ENCODE measurements around the gene AFAP1. TPM values are rescaled to one million over a fixed set of nuclear protein-coding genes. Genes with fewer than 3 reads are reported as not detected.

Gene AFAP1
- total RNA-seq, 1 donor from 2014 or later = 84.9 TPM

DNA sequence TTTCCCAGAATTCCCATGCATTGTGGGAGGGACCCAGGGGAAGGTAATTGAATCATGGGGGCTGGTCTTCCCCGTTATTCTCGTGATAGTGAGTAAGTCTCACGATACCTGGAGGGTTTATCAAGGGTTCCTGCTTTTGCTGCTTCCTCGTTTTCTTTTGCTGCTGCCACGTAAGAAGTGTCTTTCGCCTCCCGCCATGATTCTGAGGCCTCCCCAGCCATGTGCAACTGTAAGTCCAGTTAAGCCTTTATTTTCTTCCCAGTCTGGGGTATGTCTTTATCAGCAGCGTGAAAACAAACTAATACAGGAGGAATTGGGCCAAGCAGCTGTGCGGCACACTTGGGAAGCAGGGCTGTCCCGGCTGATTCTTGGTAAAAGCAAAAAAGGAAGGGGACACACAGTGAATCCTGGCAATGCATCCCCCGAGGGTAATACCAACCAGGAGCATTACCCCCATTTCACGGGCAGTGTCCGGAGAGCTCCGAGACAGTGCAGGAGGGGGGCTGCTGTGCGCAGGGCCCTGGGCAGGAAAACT is 185.7 kb downstream of the AFAP1 start:
- no peak overlapping the region for H3K4me3 ChIP-seq
- H3K27me3 ChIP-seq = no peaks in the 10 kb centered on the region
- H3K36me3 ChIP-seq = peaks cover 0 to 2% of the 10 kb centered on the region in 2 donors
- TF ChIP-seq, protein P1, sequence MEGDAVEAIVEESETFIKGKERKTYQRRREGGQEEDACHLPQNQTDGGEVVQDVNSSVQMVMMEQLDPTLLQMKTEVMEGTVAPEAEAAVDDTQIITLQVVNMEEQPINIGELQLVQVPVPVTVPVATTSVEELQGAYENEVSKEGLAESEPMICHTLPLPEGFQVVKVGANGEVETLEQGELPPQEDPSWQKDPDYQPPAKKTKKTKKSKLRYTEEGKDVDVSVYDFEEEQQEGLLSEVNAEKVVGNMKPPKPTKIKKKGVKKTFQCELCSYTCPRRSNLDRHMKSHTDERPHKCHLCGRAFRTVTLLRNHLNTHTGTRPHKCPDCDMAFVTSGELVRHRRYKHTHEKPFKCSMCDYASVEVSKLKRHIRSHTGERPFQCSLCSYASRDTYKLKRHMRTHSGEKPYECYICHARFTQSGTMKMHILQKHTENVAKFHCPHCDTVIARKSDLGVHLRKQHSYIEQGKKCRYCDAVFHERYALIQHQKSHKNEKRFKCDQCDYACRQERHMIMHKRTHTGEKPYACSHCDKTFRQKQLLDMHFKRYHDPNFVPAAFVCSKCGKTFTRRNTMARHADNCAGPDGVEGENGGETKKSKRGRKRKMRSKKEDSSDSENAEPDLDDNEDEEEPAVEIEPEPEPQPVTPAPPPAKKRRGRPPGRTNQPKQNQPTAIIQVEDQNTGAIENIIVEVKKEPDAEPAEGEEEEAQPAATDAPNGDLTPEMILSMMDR (IDR thresholded peaks at IDR 0.05) = no peak
- H3K9me3 ChIP-seq = no peaks in the 10 kb centered on the region
- no peak overlapping the region for H3K27ac ChIP-seq
- no peak for DNase-seq (ENCODE audit: low spot score in 2 of 2)
- intact Hi-C loops (cut with DNase I) = no loop called here
- H3K4me1 ChIP-seq = no peaks in the 10 kb centered on the region

GRCh38 chr4:7753271-7753670 is 186.4 kb downstream of the AFAP1 start:
- no peak for DNase-seq (ENCODE audit: low spot score in 2 of 2)
- TF ChIP-seq, protein P1 (IDR thresholded peaks at IDR 0.05) = no peak
- H3K4me1 ChIP-seq = no peaks in the 10 kb centered on the region
- no peak overlapping the region for H3K27ac ChIP-seq
- no peaks in the 10 kb centered on the region for H3K9me3 ChIP-seq
- peaks cover 0 to 2% of the 10 kb centered on the region in 2 donors for H3K36me3 ChIP-seq
- intact Hi-C loops (cut with DNase I) = no loop called here
- H3K27me3 ChIP-seq = no peaks in the 10 kb centered on the region
- no peak overlapping the region for H3K4me3 ChIP-seq

- Histone ChIP-seq H3K27me3 (no peaks in the 10 kb centered on the region), H3K27ac (no peak overlapping the region), H3K36me3 (peaks cover 0 to 2% of the 10 kb centered on the region in 2 donors), H3K9me3 (no peaks in the 10 kb centered on the region), H3K4me3 (no peak overlapping the region), H3K4me1 (no peaks in the 10 kb centered on the region)
- TF ChIP-seq, protein P1 (IDR thresholded peaks at IDR 0.05) = no peak
- intact Hi-C loops (cut with DNase I) = no loop called here
- DNase-seq (ENCODE audit: low spot score in 2 of 2) = no peak
Measured at GRCh38 chr4:7752649-7753048, 187.0 kb downstream of the AFAP1 start.

DNA sequence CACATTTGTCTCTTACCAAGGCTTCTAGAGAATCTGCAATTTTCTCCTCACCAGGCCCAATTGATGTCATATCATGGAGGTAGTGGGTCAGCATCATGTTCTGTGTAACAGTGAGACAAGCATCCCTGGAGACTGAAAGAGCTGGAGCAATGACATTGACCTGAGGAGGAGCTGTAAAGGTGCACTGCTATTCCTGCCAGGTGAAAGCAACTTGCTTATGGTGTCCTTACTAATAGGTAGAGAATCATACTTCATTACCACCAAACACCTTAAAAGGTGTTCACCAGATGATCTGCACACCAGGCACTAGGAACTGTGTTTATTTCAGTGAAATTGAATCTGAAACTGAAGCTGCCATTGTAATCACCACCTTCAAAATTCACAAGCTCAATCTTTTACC is 188.7 kb downstream of the AFAP1 start:
- H3K27ac ChIP-seq = no peak overlapping the region
- intact Hi-C loops (cut with DNase I) = no loop called here

GRCh38 chr4:7750523-7750922 is 189.1 kb downstream of the AFAP1 start:
- intact Hi-C loops (cut with DNase I) = no loop called here
- Histone ChIP-seq H3K9me3 (no peaks in the 10 kb centered on the region), H3K27ac (no peak overlapping the region), H3K36me3 (no peaks in the 10 kb centered on the region), H3K4me3 (no peak overlapping the region), H3K4me1 (no peaks in the 10 kb centered on the region), H3K27me3 (no peaks in the 10 kb centered on the region)
- DNase-seq (ENCODE audit: low spot score in 2 of 2) = no peak
- TF ChIP-seq, protein P1 (IDR thresholded peaks at IDR 0.05) = no peak

More for the DNA sequence above, 188.7 kb downstream of the AFAP1 start:
- Histone ChIP-seq H3K9me3 (no peaks in the 10 kb centered on the region), H3K27me3 (no peaks in the 10 kb centered on the region), H3K36me3 (no peaks in the 10 kb centered on the region), H3K4me3 (no peak overlapping the region), H3K4me1 (no peaks in the 10 kb centered on the region)
- DNase-seq (ENCODE audit: low spot score in 2 of 2) = no peak
- TF ChIP-seq, protein P1 (IDR thresholded peaks at IDR 0.05) = no peak

DNA sequence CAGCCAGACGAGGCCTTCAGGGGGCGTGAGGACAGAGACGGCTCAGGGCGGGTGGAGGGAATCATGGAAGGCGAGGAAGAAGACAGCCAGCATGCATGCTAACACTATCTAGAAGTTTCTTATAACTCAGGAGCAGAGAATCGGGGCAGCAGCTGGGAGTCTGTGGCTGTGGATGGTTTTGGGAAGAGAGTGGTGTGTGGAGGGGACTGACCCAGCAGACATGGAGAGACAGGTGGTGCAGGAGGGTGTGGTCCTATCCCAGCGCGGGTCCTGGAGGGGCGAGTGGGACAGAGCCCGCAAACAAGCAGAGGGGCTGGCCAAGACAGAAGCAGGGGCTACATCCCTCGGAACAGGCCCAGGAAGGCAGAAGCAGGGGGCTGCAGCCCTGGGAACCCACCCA is 192.1 kb downstream of the AFAP1 start:
- Histone ChIP-seq H3K9me3 (no peaks in the 10 kb centered on the region), H3K36me3 (no peaks in the 10 kb centered on the region), H3K27me3 (no peaks in the 10 kb centered on the region), H3K4me1 (no peaks in the 10 kb centered on the region), H3K4me3 (no peak overlapping the region), H3K27ac (no peak overlapping the region)
- no peak for DNase-seq (ENCODE audit: low spot score in 2 of 2)
- intact Hi-C loops (cut with DNase I) = no loop called here
- TF ChIP-seq, protein P1 (IDR thresholded peaks at IDR 0.05) = no peak
